ENCODE results near the gene TWIST1.

The TWIST1 gene

DNA sequence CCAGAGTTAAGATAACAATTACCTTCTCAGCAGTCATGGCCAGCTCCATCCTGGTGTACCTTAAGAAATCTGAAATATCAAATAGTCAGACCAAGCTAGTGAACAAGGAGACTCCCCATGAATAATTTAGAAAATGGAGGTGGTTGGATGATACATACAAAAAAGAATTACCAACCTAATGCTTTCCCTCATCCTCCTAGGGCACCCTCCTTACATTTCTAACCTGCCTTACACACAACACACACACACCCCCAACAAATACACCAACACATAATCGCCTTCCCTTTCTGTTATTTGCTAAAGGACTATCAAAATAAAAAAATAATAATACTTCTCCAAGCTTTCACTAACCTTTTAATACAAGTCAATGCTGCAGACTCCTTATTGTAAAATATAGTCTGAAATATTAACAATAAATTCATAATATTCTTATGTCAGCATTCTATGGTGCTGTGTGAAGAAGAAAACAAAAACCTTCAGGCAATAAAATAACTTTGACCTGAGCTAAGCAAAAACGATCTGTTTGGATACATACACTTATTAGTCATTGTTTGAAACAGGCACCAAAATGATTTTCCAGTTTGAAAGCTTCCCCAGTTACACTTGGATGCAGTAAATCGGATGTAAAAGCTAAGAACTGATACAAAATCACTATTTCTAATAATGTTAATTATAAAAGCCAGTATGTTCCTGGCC lies 3.4 kb downstream of the TWIST1 start:
- no peak for DNase-seq (ENCODE audit: low read depth in 3 of 3)

DNA sequence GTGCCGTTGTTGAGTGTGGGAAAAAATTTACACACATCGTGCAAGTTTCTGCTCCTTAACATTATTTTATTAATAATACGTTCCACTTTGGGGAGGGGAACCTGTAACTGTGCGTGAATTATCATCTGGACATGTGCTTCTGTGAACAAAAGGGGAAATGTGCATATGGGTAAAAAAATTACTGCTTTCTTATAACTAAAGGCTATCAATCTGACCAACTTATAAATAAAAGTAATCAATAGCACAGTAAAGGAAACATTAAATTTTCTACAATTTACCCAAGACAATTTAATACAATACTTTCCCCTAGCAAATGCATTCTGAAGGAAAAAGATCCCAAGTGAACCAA lies 4.5 kb downstream of the TWIST1 start:
- DNase-seq (ENCODE audit: low read depth in 3 of 3): no peak

DNA sequence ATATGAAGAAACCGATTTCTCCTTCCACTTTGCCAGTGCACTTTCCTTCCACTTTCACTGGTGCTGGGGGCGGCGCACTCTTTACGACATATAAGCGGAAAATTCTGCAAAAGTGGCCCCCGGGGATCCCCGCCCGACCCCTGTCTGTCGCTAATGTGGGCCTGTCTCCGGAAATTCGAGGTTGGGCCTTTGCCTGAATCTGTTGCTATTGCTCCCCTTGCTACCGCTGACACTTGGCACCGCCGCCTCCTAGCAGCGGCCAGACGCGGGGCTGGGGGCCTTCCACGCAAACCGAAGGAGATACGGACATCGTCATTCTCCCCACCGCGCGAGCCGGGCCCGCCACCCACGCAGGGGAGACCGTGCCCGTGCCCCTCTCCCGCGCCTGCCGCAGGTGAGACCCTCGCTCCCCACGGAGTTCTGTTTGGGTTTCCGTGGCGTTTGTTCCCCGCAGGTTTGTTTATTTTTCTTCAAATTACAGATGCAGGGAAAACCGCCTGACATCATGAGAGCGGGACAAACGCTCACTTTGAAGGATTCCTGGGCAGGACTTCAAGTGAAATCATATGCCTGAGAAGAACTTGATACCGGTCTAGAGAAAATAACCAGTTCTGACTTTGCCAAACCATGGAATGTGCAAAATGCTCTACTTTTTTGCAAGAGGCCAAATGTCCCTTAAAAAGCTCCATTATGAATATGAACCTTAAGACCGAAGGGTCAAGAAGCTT lies 5.0 kb downstream of the TWIST1 start:
- no peak for DNase-seq (ENCODE audit: low read depth in 3 of 3)

DNA sequence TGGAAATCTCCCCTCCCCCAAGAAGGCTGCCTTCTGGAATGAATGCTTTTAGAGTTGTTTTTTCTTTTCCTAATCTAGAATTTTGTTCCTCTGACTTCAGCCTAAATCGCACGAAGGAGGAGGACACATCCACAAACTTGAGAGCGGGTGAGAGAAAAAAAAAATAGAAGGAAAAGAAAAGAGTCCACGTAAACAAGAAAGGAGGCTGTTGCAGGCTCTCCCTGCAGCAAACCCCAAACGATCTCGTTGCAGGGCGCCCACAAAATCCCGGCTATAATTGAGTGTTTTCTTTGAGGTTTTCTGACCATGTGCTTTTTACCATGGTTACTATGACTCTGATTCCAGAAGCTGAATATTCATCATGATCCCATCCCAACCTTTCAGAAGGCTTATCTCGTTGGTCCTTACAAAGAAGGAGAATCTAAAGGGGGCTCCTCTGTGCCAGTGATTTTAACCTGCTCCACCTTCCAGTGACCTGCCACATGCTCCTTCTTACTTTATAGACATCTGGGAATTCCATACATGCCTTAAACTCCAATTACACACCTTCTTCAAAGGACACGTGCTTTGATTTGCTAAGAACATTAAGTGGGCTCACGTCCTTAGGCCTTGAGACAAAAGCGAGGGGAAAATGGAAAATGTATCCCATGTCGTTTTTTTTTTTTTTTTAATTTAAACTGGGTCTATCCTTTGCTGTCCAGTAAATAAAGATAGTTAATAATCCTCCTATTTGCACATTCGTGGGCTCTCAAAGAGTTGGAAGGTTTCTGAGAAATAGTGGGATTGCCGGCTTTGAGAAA lies 5.8 kb downstream of the TWIST1 start:
- DNase-seq (ENCODE audit: low read depth in 3 of 3): no peak

DNA sequence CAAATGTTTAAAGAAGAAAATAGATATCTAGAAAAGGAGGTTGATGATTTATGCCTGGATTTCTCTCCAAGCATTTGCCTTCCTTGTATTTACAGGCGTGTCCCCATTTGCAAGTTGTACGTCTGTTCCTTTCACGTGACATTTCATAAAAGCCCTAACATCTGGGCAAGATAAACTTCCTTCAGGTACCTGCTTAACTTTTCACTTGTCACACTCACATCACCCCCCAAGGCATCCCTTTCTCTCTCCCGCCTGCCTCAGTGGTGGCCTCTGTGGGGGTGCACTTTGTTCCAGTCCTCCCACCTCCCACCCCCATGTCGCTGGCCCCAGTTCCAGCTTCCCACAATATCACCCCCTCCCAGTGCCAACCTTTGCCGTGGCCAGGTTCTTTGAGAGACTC lies 6.7 kb downstream of the TWIST1 start:
- no peak for DNase-seq (ENCODE audit: low read depth in 3 of 3)

DNA sequence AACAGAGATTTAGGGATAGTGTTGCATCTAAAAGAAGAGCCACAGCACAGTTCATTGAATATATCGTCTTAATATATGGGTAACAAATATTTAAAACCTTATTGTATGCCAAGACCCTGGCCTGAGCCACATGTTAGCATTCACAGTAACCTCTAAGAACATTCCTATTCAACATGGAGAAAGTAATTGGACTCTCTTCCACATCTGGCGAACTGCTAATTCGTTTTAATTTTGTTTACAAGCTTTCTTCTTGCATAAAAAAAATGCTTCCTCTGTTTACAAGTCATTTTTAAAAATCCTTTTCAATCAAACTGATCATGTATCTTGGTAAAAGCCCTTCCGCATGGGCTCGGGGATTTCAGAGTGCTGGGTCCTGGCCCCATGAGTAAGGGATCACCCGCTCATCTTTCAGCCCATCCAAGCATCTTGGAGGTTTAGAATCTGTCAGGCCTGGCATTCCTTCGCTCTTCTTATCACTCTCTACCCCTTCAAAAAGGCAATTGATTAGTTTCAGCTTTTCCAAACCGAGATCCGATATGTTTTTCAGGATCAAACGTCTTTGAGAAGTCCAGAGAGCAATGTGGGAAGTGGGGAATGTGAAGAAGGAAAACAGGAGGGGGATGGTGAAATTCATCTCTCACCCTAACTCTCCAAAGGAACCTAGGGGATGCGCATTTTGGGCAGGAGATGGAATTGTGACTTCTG lies 7.3 kb downstream of the TWIST1 start:
- DNase-seq (ENCODE audit: low read depth in 3 of 3): no peak

DNA sequence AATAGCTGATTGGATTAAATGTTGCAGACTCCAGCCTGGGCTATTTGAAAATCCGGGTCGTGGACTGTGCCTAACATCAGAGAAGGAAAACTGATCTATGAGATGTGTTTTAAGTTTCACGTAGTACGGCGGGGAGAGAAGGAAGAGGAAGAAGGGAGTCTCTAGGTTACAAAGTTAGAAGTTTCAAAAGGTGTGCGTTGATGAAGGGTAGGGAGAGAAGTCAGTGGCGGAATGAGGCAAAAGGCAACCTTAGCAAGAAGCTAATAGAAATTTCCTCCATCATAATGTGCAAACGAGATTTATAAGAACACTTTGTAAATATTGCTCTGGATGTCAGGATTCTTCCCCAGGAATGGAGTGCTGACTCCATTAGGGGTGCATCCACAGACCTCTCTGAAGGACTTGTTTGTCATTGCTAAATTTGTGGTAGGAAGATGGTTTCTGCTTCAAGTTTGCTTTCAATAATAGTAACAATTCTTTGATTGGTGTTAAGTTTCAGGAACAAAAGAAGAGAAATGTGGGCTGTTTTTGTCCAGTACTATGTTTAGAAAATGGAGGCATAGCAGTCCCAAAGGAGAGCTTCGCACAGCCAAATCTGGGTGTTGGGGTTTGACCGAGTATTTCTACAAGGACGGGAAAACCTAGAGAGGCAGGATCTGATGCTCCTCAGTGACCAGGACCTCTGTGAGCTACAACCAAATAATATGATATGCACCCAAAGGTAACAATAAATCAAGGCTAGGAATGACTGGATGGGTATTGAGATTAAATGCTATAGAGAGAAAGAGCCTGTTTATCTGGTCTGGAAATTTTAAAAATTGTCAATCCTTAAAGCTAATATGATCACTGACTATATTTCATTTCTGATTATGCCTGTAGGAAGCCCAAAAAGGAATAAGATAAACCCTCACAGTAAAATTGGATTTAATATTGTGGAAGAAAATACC lies 8.2 kb downstream of the TWIST1 start:
- no peak for DNase-seq (ENCODE audit: low read depth in 3 of 3)

DNA sequence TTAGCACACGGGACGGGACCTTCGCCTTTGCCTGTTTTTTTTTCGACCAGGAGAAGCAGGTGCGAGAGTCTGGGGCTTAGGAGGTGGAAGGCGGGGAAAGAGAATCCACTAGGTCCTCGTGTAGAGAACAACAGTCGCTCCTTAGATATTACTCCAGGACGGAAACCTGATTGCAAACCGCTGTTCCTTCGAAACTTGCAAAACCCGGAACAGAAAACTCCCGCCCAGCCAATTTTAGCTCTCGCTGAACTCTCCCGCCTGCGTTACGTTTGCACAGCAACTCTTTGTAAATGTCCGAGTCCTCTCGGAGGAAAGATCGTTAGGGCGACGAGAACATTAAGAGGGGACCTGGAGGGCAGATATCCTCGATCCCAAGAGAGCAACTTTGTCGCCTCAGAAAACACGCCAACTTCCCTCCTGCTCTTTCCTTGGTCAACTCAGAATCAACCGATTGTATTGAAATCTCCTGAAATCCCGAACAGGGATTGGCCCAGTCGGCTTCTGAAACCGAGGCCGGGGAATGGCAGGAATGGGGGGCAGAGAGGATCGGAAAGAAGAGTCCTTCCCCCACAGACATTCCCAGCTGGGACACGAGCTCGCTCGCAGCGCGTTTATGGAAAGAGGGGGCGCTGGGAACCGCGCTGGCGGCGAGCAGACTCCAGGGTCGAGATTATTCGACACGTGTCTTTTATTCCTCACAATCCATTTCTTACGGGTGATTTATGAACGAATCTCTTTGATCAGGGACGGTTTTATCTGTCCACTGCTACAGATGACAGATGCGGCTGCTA lies 9.9 kb downstream of the TWIST1 start:
- DNase-seq (ENCODE audit: low read depth in 3 of 3): no peak

DNA sequence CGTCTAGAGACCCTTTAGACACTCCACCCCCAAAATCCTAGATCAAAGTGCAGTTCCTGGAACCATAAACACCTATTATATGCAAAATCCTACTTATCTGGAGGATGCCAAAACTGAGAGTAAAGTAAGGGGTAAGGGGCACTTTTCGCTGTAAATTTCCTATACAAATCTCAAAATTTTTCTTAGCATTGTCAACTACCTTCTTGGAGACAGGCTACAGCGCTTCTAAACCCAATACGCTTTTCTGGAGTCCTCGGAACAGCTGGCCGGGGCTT lies 10.4 kb downstream of the TWIST1 start:
- DNase-seq (ENCODE audit: low read depth in 3 of 3): no peak

DNA sequence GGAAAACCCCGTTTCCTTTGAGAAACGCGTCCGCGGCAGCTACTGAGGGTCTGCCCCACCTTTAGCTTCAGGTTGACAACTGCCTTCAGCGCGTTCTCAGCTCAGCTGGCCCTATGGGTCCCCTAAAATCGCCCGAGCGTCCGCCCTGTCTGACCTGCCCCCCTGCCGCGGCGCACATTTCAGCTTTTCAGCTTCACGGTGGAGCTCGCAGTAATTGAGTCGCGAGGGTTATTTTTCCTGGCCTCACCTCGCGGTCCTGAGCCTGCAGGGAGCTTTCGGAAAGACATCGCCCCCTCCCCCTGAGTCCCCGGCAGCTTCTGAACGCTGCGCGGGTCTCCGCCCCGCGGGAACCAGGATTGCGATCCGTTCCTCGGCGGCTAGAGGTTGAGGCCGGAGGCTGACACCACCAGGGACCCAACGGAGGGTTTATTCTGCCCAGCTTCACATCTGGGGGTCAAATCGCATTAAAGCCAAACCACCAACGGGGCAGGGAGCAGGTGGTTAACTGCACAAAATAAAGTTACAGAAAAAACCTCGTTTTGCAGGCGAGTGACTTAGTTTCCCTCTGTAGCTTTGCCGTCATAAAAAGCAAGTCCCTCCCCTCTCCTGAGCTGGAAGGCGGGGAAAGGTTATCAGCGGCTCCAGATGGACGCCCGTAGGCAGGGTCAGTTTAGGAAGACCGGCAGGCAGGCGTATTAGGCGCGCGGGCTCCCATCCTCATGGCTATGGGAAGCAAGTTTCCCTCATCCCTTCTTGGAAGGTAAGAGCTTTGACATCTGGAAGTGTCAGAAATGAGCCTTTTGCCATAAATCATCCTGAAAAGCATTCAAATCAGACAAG lies 11.0 kb downstream of the TWIST1 start:
- DNase-seq (ENCODE audit: low read depth in 3 of 3): no peak

DNA sequence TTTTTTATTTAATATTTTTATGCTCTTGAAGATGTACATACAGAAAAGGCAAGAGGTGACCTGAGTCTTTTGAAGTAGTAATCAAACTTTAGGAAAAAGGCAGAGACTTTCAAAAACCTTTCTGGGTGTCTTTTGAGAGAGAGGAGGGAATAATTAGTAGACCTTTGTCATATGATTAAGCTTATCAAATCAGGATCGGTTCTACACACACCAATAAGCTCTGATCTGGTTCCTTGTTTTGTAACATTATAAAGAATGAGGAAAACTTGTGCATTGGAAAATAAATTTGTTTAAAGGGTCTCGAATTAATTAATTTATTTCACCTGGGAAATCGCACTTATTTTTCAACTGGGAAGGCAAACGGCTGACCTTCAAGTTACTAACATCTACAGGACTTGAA lies 11.9 kb downstream of the TWIST1 start:
- DNase-seq (ENCODE audit: low read depth in 3 of 3): no peak

DNA sequence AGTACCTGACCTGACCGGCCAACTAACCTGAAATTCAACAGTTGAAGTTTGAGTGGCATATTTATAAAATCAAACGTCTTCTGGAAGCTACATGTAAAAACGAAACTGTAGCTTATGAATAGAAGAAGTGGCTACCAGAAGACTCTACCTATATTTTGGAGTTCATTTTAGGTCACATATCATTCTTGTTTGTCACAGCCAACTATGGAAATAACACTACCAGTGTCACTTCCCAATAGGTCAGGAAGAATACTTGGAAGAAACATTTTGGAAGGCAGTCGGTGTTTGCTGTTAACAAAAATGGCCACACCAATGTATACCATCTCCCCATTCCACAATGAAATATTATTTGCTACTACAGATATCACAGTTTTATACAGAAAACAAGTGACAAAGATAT lies 12.6 kb downstream of the TWIST1 start:
- DNase-seq (ENCODE audit: low read depth in 3 of 3): no peak

DNA sequence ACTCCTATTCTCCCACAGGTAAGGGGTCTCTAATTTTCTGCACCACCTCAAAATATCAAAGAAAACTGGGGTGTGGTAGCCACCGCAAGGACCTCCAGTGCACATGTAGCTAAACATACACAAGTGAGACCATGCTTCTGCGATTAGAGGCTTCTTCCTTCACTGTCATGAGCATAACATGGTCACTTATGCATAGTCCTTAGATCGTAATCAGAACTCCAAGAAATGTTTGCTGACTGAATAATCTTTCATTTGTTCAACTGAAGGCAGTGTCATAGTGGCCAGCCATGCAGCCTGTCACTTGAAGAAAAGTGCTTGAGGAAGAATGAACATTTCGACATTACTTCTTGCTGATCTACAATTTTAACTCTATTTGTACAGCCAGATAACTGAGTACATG lies 14.6 kb downstream of the TWIST1 start:
- DNase-seq (ENCODE audit: low read depth in 3 of 3): no peak

DNA sequence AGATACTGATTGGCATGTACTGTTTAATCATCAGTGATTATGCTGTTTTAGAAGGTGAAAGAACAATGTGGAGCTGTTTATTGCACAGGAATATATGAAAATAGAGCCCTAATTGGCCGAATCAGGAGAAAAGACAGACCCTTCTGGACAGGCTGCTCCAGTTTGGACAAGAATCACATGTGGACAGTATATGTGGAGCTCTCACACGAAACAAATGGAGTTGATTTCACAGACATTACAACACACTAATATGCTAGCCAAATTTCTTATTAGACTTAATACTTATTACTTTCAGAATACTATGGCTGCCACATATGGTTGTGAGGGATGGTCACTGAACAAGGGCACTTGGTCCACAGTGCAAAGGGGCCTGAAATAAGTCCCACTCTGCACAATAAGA lies 15.5 kb downstream of the TWIST1 start:
- no peak for DNase-seq (ENCODE audit: low read depth in 3 of 3)

DNA sequence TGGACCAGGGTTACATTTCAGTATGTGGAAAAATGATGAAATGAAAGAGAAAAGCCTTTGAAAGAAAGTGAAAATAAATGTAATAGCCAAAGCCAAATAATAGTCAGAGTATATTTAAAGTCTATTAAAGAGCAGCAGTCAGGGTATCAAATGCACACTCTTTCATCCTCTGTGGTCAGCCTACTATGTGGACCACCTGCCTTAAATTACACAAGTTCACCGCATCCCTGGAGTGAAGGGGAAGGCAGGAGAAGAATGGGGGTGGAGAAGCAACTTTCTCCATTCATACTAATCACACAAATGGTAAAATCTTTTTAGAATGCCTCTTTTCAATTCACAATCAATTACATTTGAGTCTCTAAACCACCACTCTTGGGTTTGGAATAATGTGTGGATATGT lies 16.0 kb downstream of the TWIST1 start:
- DNase-seq (ENCODE audit: low read depth in 3 of 3): no peak

DNA sequence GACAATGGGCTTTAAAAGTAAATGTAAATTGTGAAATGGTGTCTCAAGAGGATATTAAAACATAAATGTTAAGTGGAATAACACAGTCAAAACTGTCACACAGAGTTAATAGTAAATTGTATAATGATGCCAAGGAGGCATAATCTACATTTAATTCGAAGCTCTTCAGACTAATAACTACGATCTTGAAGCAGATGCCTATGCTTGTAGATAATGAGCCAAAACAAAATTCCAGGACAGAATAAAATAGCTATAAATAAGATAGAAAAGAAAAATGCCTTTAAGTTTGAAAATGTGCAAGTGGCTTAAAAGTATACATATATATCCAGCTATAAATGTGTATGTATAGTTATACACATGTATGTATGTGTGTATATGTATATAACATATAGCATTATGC lies 17.5 kb downstream of the TWIST1 start:
- DNase-seq (ENCODE audit: low read depth in 3 of 3): no peak

DNA sequence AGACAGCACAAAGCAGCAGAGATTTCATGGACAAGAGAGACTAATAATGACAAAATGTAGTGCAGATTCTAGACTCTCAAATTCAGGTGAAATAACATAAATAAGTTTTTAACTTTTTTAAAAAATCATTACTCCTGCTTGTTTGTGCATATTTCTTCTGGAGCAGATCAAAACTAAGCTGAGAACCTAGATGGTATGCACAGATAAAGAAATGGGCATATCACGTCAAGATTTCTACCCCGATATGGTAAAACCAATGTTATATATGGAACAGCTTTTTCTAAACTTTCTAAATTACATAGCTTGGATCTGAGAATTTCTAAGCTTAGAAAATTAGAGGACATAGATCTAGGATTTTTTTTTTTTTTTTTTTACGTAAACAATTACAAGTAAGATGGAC lies 18.2 kb downstream of the TWIST1 start:
- no peak for DNase-seq (ENCODE audit: low read depth in 3 of 3)

DNA sequence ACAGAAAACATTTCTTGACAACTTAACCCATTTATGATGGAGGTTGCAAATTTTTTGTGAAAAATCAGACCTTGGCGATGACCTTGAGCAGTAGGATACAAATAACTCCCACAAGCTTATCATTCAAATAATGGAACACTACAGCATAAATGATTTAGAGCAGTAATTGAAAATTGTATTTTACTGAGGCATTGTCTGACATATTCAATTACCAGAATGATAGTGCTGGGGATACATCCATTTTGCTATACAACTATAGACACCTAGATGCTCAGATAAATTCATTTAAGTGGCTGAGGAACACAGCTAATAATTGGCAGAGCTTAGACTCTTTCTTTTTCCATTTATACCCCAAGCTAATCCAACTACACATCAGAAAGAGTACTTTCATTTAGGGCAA lies 18.9 kb downstream of the TWIST1 start:
- DNase-seq (ENCODE audit: low read depth in 3 of 3): no peak

DNA sequence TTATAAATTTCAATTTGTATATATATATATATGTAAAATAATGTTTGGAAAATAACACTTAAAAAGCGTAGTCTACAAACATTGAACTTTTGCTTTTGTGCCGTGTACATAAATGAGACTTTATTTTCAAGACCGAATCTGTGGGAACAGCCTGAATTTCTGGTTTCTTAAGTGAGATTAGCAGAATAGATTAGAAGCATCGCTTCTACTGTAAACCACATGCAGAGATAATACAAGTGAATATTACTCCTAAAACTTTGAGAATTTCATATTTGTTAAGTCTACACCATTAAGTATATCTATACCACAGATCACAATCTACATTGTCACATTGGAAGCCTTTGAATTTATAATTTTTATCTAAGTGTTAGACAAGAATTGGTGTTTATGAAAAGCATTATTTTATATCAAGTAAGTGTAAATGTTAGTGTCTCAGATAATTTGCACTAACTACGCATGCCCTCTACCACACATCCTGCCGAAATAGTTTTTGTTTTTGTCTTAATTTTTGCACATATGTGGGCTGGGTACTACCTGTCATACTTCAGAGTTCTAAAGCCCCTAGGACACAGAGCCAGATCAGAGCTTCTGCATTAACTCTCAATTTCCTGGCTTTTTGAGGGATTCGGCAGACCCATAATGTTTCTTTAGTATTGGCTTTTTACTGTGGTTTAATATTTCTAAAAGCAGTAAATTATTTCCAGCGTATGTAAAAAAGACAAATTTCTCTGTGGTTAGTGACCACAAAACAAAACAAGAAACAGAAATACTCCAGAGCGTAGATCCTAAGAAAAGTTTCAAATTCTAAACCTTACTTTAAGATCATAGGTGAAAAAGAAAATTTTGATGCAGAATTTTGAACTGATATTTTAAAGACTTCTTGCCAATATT lies 20.0 kb downstream of the TWIST1 start:
- no peak for DNase-seq (ENCODE audit: low read depth in 3 of 3)

All from stimulated activated CD4-positive, alpha-beta T cell treated with anti-CD3 and anti-CD28 coated beads, TNF-alpha, amount 100 ng/mL, for 4 hours (primary cell).